Measurements from ENCODE around the gene ENG. TPM values are rescaled to one million over a fixed set of nuclear protein-coding genes. Genes with fewer than 3 reads are reported as not detected.

ENG gene
- total RNA-seq = 32.2 and 33.0 TPM in 2 replicates

- Mint-ChIP-seq H3K4me3 (peak within 1 kb of the TSS; percentile 86), H3K9me3 (peaks cover 8% of the 10 kb centered on the region), H3K27ac (peak within 1 kb of the TSS; percentile 93), H3K27me3 (ENCODE audit: insufficient read depth) (peaks cover 2% of the 10 kb centered on the region), H3K36me3 (ENCODE audit: low read depth) (peaks cover 11% of the 10 kb centered on the region), H3K4me1 (ENCODE audit: low read depth) (peaks cover 21% of the 10 kb centered on the region)
- DNase-seq (ENCODE audit: low spot score) = no peak
- intact Hi-C loops (cut with micrococcal nuclease) = no loop called here
Measured at GRCh38 chr9:127854184-127854806, at the start of gene ENG. Gene ENG (minus strand): TSS chr9:127854658. CDS start chr9:127854355, 303 bp downstream.

DNA sequence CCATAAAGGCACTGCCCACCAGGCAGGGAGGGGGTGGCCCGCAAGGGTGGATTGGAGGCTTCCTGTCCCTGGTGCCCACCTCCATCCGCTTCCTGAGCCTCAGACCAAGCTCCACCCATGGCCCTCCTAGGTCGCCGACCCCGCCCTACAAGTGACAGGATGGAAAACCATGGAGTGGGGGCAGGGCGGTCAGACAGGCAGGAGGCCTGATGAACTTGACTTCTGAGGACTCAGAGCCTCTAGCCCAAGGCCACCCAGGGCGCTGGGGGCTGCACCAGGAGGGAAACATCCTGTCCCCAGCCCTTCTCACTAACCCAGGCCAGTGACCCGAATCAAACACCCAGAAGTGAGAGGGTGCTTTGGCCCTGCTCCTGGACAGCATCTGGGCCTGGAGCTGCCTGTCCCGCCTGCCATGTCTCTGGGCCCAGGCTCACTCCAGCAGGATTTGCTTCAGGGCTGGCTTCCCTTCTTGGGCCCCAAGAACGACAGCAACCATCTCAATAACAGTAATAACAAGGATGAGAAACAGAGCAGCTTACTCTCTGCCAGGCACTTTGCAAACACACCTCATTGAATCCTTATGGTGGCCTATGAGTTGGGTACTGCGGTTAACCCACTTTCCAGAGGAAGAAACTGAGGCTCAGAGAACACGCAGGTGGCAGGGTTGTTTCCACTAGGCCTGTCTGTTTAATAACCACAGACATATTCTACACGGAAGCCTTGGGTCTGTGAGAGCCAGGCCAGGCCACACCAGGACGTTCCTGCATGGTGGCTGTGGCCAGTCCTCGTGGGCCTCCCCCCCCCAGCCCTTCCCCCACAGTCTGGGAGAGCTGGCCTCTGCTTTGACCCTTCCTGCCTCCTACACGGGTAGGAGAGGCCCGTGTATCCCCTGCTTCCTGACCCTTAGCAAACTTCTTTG lies 49.4 kb upstream of the ENG start:
- peak; percentile 83 for DNase-seq (ENCODE audit: low spot score)
- Mint-ChIP-seq H3K27ac (peak overlapping the region; percentile 100), H3K27me3 (ENCODE audit: insufficient read depth) (no peaks in the 10 kb centered on the region), H3K9me3 (no peaks in the 10 kb centered on the region), H3K4me1 (ENCODE audit: low read depth) (peaks cover 47% of the 10 kb centered on the region), H3K36me3 (ENCODE audit: low read depth) (peaks cover 7% of the 10 kb centered on the region), H3K4me3 (peak overlapping the region; percentile 93)
- intact Hi-C loops (cut with micrococcal nuclease) = loop anchor here (1.0 to 10.0 kb wide), 4 partner anchors 7 to 329 kb away; partner anchors contain the start of genes CDK9 and ST6GALNAC4

GRCh38 chr9:127899128-127899943 lies 44.9 kb upstream of the ENG start, which contains the start of gene ST6GALNAC6:
Gene ST6GALNAC6 (minus strand): TSS chr9:127899603. CDS start chr9:127897981, 1,622 bp downstream.
- peak; percentile 70 for DNase-seq (ENCODE audit: low spot score)
- Mint-ChIP-seq H3K4me1 (ENCODE audit: low read depth) (peaks cover 30% of the 10 kb centered on the region), H3K9me3 (peaks cover 9% of the 10 kb centered on the region), H3K27ac (peak within 1 kb of the TSS; percentile 87), H3K4me3 (peak within 1 kb of the TSS; percentile 90), H3K27me3 (ENCODE audit: insufficient read depth) (no peaks in the 10 kb centered on the region), H3K36me3 (ENCODE audit: low read depth) (peaks cover 35% of the 10 kb centered on the region)
- intact Hi-C loops (cut with micrococcal nuclease) = no loop called here

GRCh38 chr9:127898433-127899127 lies 44.1 kb upstream of the ENG start:
- Mint-ChIP-seq H3K4me1 (ENCODE audit: low read depth) (peaks cover 29% of the 10 kb centered on the region), H3K36me3 (ENCODE audit: low read depth) (peaks cover 39% of the 10 kb centered on the region), H3K9me3 (peaks cover 14% of the 10 kb centered on the region), H3K4me3 (peak overlapping the region; percentile 90), H3K27ac (peak overlapping the region; percentile 87), H3K27me3 (ENCODE audit: insufficient read depth) (no peaks in the 10 kb centered on the region)
- DNase-seq (ENCODE audit: low spot score) = no peak
- intact Hi-C loops (cut with micrococcal nuclease) = no loop called here

DNA sequence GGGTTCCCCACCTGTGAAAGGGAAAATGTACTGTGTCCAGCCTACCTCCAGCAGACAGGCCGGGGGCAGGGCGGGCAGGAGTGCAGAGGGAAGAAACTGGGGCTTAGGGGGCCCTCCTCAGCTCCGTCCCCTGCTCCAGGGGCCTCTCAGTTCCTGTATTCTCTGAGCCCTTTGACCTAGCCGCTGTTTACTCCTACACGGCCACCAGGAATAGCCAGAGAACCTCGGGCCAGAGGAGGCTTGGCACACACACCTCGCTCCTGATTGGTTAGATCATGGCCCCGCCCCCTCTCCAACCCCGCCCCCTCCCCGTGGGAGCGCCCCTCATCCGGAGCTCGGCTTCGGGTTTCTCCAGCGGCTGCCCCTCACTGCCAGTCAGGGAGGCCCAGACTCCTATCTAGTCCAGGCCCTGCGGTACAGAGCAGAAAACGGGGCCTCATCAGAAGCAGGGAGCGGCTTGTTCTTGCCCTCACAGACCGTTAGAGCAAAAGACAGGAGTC lies 42.8 kb upstream of the ENG start:
- H3K4me1 Mint-ChIP-seq (ENCODE audit: low read depth) = peaks cover 31% of the 10 kb centered on the region
- intact Hi-C loops (cut with micrococcal nuclease) = no loop called here
- no peak for DNase-seq (ENCODE audit: low spot score)
- H3K4me3 Mint-ChIP-seq = peak overlapping the region; percentile 42
- no peak overlapping the region for H3K27ac Mint-ChIP-seq
- no peaks in the 10 kb centered on the region for H3K27me3 Mint-ChIP-seq (ENCODE audit: insufficient read depth)
- H3K9me3 Mint-ChIP-seq = peaks cover 14% of the 10 kb centered on the region
- peaks cover 51% of the 10 kb centered on the region for H3K36me3 Mint-ChIP-seq (ENCODE audit: low read depth)

DNA sequence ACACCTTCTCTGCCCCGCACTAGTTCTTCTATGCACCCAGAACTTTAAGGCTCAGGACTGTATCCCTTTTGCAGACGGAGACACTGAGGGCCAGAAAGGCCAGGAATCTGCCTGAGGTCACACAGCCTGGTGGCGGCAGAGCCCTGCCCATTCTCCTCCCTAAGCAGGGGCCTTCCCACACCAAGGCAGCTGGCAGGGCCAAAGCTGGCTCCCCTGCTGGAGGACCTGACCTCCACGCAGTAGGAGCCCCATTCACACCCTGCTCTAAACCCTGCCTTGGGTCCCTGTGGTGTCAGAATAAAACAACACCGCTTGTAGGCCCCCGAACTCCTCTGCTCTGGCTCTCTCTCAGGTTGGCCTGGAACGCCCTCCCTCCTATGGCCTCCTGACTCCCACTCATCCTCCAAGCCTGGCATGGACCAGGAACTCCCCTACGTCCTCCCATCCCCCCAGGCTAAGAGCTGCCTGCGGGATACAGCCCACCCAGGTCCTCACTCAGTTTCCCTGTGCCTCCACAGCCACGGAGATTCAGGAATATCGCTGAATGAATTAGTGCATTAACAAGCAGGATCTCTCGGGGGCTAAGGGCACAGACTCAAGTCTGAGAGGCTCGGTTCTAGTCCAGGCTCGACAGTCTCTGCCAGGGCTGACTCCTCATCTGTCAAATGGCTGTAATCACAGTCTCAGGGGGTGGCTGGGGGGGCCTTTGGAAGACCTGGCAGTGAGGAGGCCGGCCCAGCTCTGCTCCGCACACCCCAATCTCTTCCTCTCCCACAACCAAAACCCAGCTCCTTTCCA lies 42.1 kb upstream of the ENG start:
- Mint-ChIP-seq H3K4me3 (no peak overlapping the region), H3K27me3 (ENCODE audit: insufficient read depth) (no peaks in the 10 kb centered on the region), H3K9me3 (peaks cover 14% of the 10 kb centered on the region), H3K27ac (no peak overlapping the region), H3K4me1 (ENCODE audit: low read depth) (peaks cover 29% of the 10 kb centered on the region), H3K36me3 (ENCODE audit: low read depth) (peaks cover 52% of the 10 kb centered on the region)
- intact Hi-C loops (cut with micrococcal nuclease) = no loop called here
- no peak for DNase-seq (ENCODE audit: low spot score)

DNA sequence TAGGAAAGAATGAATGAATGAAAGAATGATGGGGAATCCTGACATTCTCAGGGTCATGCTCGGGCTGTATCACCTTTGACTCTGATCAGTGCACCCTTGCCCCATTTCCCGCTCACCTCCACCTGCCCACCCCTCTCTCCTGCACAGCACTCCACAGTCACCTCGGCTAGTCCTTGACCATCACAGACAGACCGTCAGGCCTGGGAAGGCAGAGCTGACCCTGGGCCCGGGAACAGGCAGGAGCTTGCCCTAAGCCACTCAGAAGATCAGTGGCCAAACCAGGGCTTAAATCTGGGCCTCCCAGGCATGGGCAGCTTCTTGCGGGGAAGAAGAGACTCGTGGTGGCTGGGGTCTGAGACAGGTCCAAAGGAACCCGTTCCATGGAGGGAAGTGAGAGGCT lies 41.4 kb upstream of the ENG start:
- Mint-ChIP-seq H3K27ac (no peak overlapping the region), H3K36me3 (ENCODE audit: low read depth) (peaks cover 54% of the 10 kb centered on the region), H3K4me3 (no peak overlapping the region), H3K4me1 (ENCODE audit: low read depth) (peaks cover 25% of the 10 kb centered on the region), H3K9me3 (peaks cover 14% of the 10 kb centered on the region), H3K27me3 (ENCODE audit: insufficient read depth) (no peaks in the 10 kb centered on the region)
- intact Hi-C loops (cut with micrococcal nuclease) = no loop called here
- DNase-seq (ENCODE audit: low spot score) = no peak

- Mint-ChIP-seq H3K27ac (no peak overlapping the region), H3K27me3 (ENCODE audit: insufficient read depth) (no peaks in the 10 kb centered on the region)
Measured at GRCh38 chr9:127893392-127893791, 38.9 kb upstream of the ENG start.

DNA sequence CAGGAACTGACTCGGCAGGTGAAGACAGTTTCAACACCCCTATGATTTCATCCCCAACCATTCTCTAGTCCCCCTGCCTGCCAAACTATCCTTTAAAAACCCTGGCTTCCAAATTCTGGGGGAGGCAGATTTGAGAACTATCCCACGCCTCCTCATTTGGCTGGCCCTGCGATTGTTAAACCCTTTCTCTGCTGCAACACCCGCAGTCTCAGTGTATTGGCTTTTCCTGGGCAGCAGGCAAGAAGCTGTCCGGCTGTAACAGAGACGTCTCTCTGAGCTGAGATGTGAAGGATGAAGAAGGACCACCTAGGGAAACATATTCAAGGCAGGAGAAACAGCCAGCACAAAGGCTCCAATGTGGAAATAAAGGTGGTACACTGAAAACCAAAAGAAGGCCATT lies 38.4 kb upstream of the ENG start:
- Mint-ChIP-seq H3K27me3 (ENCODE audit: insufficient read depth) (no peaks in the 10 kb centered on the region), H3K27ac (no peak overlapping the region), H3K4me3 (no peak overlapping the region), H3K36me3 (ENCODE audit: low read depth) (peaks cover 62% of the 10 kb centered on the region), H3K4me1 (ENCODE audit: low read depth) (peaks cover 20% of the 10 kb centered on the region), H3K9me3 (peaks cover 14% of the 10 kb centered on the region)
- no peak for DNase-seq (ENCODE audit: low spot score)
- intact Hi-C loops (cut with micrococcal nuclease) = no loop called here

More at GRCh38 chr9:127893392-127893791, 38.9 kb upstream of the ENG start:
- Mint-ChIP-seq H3K4me3 (no peak overlapping the region), H3K4me1 (ENCODE audit: low read depth) (peaks cover 22% of the 10 kb centered on the region), H3K36me3 (ENCODE audit: low read depth) (peaks cover 62% of the 10 kb centered on the region), H3K9me3 (peaks cover 14% of the 10 kb centered on the region)
- intact Hi-C loops (cut with micrococcal nuclease) = no loop called here
- no peak for DNase-seq (ENCODE audit: low spot score)

DNA sequence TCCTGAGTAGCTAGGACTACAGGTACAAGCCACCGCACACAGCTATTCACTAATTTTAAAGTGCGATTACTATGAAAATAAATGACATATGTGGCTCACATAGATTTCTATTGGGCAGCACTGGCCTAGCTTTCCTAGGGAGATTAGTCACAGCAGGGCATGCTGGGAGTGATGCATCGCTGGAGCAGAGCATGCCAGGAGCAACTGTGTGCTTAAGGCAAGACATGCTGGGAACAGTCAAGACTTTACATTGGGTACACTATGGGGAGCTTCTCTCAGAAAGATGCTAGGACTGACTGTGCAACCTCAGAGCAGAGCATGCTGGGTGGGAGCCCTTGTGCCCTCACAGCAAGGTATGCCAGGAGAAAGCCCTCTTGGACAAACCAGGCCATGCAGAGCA lies 35.6 kb upstream of the ENG start:
- H3K9me3 Mint-ChIP-seq = peaks cover 8% of the 10 kb centered on the region
- H3K4me3 Mint-ChIP-seq = no peak overlapping the region
- peaks cover 58% of the 10 kb centered on the region for H3K36me3 Mint-ChIP-seq (ENCODE audit: low read depth)
- H3K27ac Mint-ChIP-seq = no peak overlapping the region
- intact Hi-C loops (cut with micrococcal nuclease) = no loop called here
- no peaks in the 10 kb centered on the region for H3K27me3 Mint-ChIP-seq (ENCODE audit: insufficient read depth)
- peaks cover 20% of the 10 kb centered on the region for H3K4me1 Mint-ChIP-seq (ENCODE audit: low read depth)
- DNase-seq (ENCODE audit: low spot score) = no peak

DNA sequence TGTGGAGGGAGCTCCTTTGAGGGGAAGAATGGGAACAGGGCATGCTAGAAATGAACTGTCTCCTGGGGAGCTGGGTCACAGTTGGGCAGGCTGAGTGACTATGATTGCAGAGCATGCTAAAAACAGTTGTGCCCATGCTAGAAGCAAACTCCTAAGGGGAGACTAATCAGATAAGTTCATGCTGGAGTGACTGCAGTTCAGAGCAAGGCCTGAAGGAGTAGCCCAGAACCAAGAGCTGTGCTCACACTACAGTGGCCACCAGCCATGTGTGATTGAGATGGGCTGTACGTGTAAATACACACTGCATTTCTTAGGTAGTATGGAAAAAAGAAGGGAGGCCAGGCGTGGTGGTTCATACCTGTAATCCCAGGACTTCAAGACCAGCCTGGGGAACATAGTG lies 33.3 kb upstream of the ENG start:
- intact Hi-C loops (cut with micrococcal nuclease) = no loop called here
- H3K27me3 Mint-ChIP-seq (ENCODE audit: insufficient read depth) = no peaks in the 10 kb centered on the region
- no peaks in the 10 kb centered on the region for H3K9me3 Mint-ChIP-seq
- H3K27ac Mint-ChIP-seq = no peak overlapping the region
- H3K4me3 Mint-ChIP-seq = no peak overlapping the region
- peaks cover 20% of the 10 kb centered on the region for H3K4me1 Mint-ChIP-seq (ENCODE audit: low read depth)
- peaks cover 47% of the 10 kb centered on the region for H3K36me3 Mint-ChIP-seq (ENCODE audit: low read depth)
- DNase-seq (ENCODE audit: low spot score) = no peak
